MCF 10A (cell line): Measurements from ENCODE around the gene FREM1. TPM values are rescaled to one million over a fixed set of nuclear protein-coding genes. Genes with fewer than 3 reads are reported as not detected.

Experiments used
- BruUV-seq: library from RNA; stranded (reverse); fragments of 400-500 nt; replicated peaks from 2 replicates; lab custom pipeline; 2021; lab: Mats Ljungman, UMichigan
- CTCF ChIA-PET: fragments of 300-600 bp; sonication (Branson Sonifier 250); formaldehyde crosslinking; extraction: SDS; loops from one replicate; lab custom pipeline; 2021; ENCODE audit warnings: antibody characterized with exemption, inconsistent platforms; lab: Yijun Ruan, JAX
- POLR2A ChIA-PET: fragments of 300-600, 350-650 bp; sonication (Branson Sonifier 250); formaldehyde crosslinking; extraction: SDS; loops from one replicate; lab custom pipeline; 2020; ENCODE audit warnings: antibody characterized with exemption, inconsistent platforms; lab: Yijun Ruan, JAX
- DNase-seq: peaks from one replicate; pipeline ENCODE4 v3.0.0-alpha.2; 2018; ENCODE audit not compliant: unreplicated experiment
- H3K27ac Mint-ChIP-seq: one replicate; pipeline ENCODE4 v1.8.0; 2022; ENCODE audit warnings: mild to moderate bottlenecking, low read depth, mixed read lengths; ENCODE audit not compliant: unreplicated experiment
- H3K27me3 Mint-ChIP-seq: one replicate; pipeline ENCODE4 v1.8.0; 2022; ENCODE audit warnings: mixed read lengths; ENCODE audit not compliant: insufficient read depth, unreplicated experiment
- H3K36me3 Mint-ChIP-seq: one replicate; pipeline ENCODE4 v1.8.0; 2022; ENCODE audit warnings: mild to moderate bottlenecking, moderate library complexity, mixed read lengths; ENCODE audit not compliant: insufficient read depth, unreplicated experiment
- H3K4me1 Mint-ChIP-seq: one replicate; pipeline ENCODE4 v1.8.0; 2022; ENCODE audit warnings: mixed read lengths; ENCODE audit not compliant: insufficient read depth, unreplicated experiment
- H3K4me3 Mint-ChIP-seq: one replicate; pipeline ENCODE4 v1.8.0; 2022; ENCODE audit warnings: mild to moderate bottlenecking, moderate library complexity, mixed read lengths; ENCODE audit not compliant: unreplicated experiment
- H3K9me3 Mint-ChIP-seq: one replicate; pipeline ENCODE4 v1.8.0; 2022; ENCODE audit warnings: mixed read lengths; ENCODE audit not compliant: unreplicated experiment
- intact Hi-C: fragments of 100-400 bp; cut with micrococcal nuclease; formaldehyde crosslinking; loops from 2 replicates; pipeline ENCODE4 v1.14.1; 2022
- total RNA-seq: library from RNA; stranded (reverse); gene quantifications from 2 replicates; pipeline ENCODE4 v1.2.3, GENCODE V29; 2022
- TF ChIP-seq, protein P1 (sequence below): fragments of 200-600 bp; IDR thresholded peaks from one replicate; pipeline ENCODE4 v1.8.0; 2022; ENCODE audit warnings: antibody characterized with exemption, mild to moderate bottlenecking; ENCODE audit not compliant: unreplicated experiment

The FREM1 gene
- total RNA-seq, 1 experiment from 2014 or later = not detected

- Mint-ChIP-seq H3K36me3 (no peaks in the 10 kb centered on the region), H3K27me3 (peaks cover 79% of the 10 kb centered on the region), H3K9me3 (no peaks in the 10 kb centered on the region), H3K4me1 (no peaks in the 10 kb centered on the region), H3K27ac (no peak within 1 kb of the TSS), H3K4me3 (no peak within 1 kb of the TSS)
- DNase-seq = no peak
- TF ChIP-seq, protein P1, sequence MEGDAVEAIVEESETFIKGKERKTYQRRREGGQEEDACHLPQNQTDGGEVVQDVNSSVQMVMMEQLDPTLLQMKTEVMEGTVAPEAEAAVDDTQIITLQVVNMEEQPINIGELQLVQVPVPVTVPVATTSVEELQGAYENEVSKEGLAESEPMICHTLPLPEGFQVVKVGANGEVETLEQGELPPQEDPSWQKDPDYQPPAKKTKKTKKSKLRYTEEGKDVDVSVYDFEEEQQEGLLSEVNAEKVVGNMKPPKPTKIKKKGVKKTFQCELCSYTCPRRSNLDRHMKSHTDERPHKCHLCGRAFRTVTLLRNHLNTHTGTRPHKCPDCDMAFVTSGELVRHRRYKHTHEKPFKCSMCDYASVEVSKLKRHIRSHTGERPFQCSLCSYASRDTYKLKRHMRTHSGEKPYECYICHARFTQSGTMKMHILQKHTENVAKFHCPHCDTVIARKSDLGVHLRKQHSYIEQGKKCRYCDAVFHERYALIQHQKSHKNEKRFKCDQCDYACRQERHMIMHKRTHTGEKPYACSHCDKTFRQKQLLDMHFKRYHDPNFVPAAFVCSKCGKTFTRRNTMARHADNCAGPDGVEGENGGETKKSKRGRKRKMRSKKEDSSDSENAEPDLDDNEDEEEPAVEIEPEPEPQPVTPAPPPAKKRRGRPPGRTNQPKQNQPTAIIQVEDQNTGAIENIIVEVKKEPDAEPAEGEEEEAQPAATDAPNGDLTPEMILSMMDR = no peak
- CTCF ChIA-PET = interaction anchor here (0.5 to 0.6 kb wide), 2 partner anchors 42 to 1838 kb away, joined by 3 read pairs; no protein-coding TSS in a partner anchor
- POLR2A ChIA-PET = no interaction called here
- intact Hi-C loops = no loop called here
- no TSS peak for BruUV-seq
Measured at GRCh38 chr9:14722391-14723035, 187.7 kb downstream of the FREM1 start, which contains the start of gene CER1. CER1 (minus strand) TSS chr9:14722733; CDS start chr9:14722672, 61 bp downstream.

DNA sequence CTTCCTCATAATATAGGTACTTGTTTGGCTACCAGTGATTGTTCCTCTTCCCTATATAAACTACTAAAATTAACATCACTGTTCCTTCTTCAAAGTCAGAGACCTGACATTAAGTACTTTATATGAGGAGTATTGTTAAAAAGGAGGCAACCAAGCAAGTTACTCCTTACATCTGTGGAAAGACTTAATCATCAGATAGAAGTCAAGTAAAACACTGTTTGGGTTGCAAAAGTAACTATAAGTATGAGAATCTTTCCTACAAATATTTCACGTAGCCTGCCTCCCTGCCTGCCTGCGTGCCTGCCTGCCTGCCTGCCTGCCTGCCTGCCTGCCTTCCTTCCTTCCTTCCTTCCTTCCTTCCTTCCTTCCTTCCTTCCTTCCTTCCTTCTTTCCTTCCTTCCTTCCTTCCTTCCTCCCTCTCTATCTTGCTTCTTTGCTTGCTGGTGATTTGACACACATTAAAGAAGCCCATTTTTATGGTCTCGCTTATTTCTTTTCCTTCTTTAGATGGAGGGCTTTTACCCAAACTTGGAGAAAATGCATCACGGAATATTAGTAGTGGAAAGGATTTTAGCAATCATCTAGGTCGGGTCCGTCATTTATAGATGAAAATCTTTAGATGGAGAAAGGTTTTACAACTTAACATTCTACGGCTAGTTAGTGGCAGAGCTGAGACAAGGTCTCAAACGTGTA lies 190.9 kb downstream of the FREM1 start:
- intact Hi-C loops = no loop called here
- no peak overlapping the region for H3K27ac Mint-ChIP-seq
- H3K9me3 Mint-ChIP-seq = no peaks in the 10 kb centered on the region
- H3K4me1 Mint-ChIP-seq = no peaks in the 10 kb centered on the region
- no peaks in the 10 kb centered on the region for H3K36me3 Mint-ChIP-seq
- CTCF ChIA-PET = no interaction called here
- POLR2A ChIA-PET = no interaction called here
- H3K27me3 Mint-ChIP-seq = peaks cover 70% of the 10 kb centered on the region
- DNase-seq = no peak
- no TSS peak for BruUV-seq
- no peak overlapping the region for H3K4me3 Mint-ChIP-seq
- TF ChIP-seq, protein P1 = no peak

DNA sequence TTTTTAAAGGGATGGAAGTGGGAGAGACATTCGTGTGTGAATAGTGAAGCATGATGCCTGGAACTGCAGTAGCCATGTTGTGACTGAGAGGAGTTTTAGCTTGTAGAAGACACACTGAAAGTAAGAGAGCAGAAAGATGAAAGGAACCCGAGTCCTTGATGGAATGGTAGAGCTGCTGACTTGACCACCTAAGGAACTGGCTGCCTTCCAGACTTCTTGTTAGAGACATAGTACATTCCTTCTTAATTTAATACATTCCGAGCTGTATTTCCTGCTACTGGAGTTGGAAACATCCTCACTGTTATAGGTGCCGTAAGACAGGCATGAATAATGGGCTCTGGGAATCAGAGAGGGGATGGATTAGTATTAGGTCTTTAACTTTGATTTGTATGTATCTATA lies 195.1 kb downstream of the FREM1 start:
- Mint-ChIP-seq H3K4me3 (no peak overlapping the region), H3K27me3 (peaks cover 34% of the 10 kb centered on the region), H3K9me3 (no peaks in the 10 kb centered on the region), H3K36me3 (no peaks in the 10 kb centered on the region), H3K27ac (no peak overlapping the region), H3K4me1 (no peaks in the 10 kb centered on the region)
- DNase-seq = no peak
- POLR2A ChIA-PET = no interaction called here
- CTCF ChIA-PET = no interaction called here
- no TSS peak for BruUV-seq
- TF ChIP-seq, protein P1 = no peak
- intact Hi-C loops = no loop called here

DNA sequence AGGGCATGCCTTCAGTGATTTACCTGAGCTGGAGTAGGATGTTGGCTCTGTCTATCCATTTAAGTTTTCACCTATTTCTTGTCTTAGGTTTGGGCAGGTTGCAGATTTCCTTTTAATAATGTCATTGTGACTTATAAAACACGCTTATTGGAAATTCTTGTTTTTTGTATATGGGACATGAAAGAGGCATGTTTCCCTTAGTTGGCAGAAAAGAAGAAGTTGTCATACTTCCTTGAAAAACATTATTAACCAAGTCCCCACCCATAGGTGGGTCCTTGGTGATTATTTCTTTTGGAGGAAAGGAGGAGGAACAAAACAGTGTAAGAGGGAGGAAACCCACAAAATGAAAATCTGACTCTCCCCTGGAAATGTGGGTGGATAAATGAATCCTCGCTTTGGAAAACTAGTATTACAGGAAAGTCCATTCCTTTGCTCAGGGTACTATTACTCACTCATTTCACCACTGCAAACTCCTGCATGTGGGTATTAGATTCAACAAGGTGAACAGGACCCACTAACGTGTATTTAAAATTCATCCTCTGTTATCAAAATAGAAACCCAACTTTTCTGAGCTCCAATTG lies 197.0 kb downstream of the FREM1 start:
- no peaks in the 10 kb centered on the region for H3K36me3 Mint-ChIP-seq
- DNase-seq = no peak
- CTCF ChIA-PET = interaction anchor here (0.6 to 0.8 kb wide), 2 partner anchors 10 to 57 kb away, joined by 3 to 7 read pairs; no protein-coding TSS in a partner anchor

More for the DNA sequence above, 197.0 kb downstream of the FREM1 start:
- Mint-ChIP-seq H3K27ac (no peak overlapping the region), H3K4me1 (no peaks in the 10 kb centered on the region), H3K27me3 (peaks cover 16% of the 10 kb centered on the region), H3K9me3 (no peaks in the 10 kb centered on the region), H3K4me3 (no peak overlapping the region)
- TF ChIP-seq, protein P1 = no peak
- POLR2A ChIA-PET = interaction anchor here (0.7 kb wide), 1 partner anchor 207 kb away, joined by 3 read pairs; no protein-coding TSS in a partner anchor
- BruUV-seq = no TSS peak
- intact Hi-C loops = no loop called here
